GM18498 (cell line): ENCODE data around the gene TP53I11.

ENCODE experiments used
- ATAC-seq: cut with Tn5 transposase; IDR thresholded peaks from one replicate; pipeline ENCODE4 v1.9.1; 2021; ENCODE audit warnings: mild to moderate bottlenecking, moderate library complexity; ENCODE audit not compliant: unreplicated experiment

Gene TP53I11

DNA sequence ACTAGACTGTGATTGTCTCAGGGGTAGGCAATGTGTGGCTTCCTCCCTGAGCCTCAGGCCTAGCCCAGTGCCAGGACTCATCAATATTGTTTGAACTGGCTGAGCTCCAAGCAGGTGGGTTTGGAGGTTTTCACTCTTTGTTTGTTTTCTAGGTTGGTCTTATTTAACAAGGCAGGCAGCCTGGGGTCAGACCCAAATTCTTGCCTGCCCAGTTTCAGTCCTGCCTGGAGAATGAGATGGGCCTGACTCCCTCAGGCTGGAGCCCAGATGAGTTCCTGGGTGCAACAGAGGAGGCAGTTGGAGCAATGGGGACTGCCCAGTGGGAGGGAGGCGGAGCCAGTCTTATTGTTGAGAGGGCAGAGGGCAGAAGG is 28.3 kb upstream of the TP53I11 start:
- ATAC-seq, result no peak

- no peak for ATAC-seq
Observed at GRCh38 chr11:44978274-44978960, 27.7 kb upstream of the TP53I11 start.

DNA sequence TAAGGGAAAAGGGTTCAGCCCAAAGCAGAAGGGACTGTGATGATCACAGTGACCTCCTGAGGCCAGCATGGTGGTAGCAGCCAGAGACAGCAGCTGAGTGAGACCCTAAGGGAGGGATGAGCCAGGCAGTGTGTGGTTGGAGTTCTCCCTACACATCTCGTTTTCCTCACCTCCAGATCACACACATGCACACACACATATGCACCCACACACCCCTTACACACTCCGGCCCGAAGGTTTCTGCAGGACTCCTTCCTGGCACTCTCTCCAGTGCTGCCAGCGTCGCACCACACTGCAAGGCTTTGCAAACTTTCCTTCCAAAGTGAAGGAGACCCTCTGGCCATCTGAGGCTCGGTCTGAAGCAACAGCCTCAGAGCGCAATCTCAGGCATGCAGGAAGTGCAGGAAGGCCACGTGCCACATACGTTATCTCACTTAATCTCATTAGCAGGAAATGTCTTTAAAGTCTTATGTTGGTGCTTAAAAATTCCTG is 26.9 kb upstream of the TP53I11 start:
- ATAC-seq, result no peak

- no peak for ATAC-seq
Observed at GRCh38 chr11:44976576-44976975, 25.9 kb upstream of the TP53I11 start.

- no peak for ATAC-seq
Observed at GRCh38 chr11:44974402-44975000, 23.8 kb upstream of the TP53I11 start.

GRCh38 chr11:44973632-44974401 is 23.1 kb upstream of the TP53I11 start:
- no peak for ATAC-seq

DNA sequence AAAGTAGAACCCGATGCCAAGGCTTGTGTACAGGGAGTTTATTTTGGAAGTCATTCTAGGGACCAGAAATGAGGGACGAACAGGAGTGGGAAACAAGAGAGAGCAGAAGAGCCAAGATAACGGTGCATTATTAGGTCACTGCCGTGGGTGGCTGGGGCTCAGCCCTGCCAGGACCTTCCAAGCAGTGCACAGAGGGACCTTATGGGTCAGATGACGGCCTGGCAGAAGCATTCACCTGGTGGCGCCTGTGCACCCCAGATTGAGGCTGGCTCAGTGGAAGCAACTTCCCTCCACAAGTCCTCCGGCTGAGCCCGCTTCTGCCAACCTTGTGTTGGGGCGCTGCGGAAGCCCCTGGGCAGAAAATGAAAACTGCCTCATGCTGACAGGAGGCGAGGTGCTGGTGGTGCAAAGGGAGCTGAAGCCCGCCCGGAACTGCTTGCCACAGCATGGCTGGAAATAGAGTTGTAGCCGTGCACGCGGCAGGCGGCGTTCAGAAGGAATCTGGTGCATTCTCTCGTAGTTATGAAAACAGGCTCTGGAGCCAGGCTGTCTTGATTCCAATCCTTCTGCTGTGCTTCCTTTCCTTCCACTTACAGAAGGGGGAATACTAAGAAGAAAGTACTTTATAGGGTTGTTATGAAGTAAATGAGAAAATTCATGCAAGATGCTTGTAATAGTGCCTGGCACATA is 22.2 kb upstream of the TP53I11 start:
- no peak for ATAC-seq

DNA sequence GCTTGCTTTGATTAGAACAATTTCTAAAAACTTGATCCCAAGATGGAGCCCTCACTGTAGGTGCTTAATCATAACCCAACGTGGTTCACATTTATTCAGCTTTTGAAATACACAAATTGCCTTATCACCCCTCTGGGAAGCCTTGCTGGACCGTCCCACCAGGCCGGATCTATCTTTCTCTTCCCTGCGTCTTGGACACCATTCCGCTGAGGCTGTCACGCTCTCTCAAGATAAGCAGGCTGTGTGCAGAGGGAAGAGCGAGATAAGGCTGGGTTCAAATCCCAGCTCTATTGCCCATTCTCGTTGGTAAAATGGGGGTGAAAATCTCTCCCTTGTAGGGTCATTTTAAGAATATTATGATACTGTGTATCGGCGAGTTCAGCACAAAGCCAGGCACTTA is 20.5 kb upstream of the TP53I11 start:
- ATAC-seq, result no peak

- no peak for ATAC-seq
Observed at GRCh38 chr11:44970293-44970692, 19.6 kb upstream of the TP53I11 start.

- no peak for ATAC-seq
Observed at GRCh38 chr11:44969651-44970252, 19.1 kb upstream of the TP53I11 start.

DNA sequence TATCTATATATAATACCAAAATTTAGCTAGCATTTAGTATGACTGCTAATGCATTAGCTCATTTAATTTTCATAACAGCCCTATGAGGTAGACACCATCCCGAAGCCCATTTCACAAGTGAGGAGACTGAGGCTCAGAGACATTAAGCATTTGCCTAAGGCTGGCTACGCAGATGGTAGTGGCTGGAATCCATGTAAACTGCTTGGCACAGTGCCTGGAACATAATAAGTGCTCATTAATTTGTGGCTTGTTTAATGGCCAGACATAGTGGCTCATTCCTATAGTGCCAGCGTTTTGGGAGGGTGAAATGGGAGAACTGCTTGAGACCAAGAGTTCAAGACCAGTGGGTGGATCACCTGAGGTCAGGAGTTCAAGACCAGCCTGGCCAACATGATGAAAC is 17.8 kb upstream of the TP53I11 start:
- ATAC-seq, result no peak

DNA sequence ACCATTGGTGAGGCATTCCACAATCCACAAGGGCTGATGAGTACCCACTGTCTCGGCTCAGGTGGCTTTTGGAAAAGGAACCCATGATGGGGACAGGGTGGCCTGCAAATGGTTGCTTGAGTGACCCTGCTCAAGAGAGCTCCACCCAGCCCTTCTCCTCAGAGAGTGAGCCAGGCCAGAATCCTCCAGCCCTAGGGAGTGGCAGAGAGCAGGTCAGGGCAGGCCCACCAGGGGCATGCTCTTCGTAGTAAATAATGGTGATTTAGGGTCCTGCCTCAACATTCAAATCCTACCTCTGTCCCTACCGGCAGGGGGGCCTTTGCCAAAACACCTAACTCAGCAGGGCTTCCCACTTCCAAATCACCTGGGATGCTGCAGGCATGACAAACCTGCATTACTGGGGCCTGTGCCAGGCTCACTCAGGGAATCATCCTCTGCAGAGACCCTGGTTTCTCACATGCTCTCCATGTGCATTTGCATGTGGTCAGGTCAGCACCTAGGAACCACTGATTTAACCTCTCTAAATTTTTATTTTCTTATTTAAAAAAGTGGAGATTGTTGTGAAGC is 17.3 kb upstream of the TP53I11 start:
- no peak for ATAC-seq

- ATAC-seq, result no peak
Observed at GRCh38 chr11:44966694-44967093, 16.0 kb upstream of the TP53I11 start.

GRCh38 chr11:44964526-44965209 is 14.0 kb upstream of the TP53I11 start:
- ATAC-seq, result no peak

- no peak for ATAC-seq
Observed at GRCh38 chr11:44963948-44964347, 13.3 kb upstream of the TP53I11 start.

- no peak for ATAC-seq
Observed at GRCh38 chr11:44963136-44963535, 12.5 kb upstream of the TP53I11 start.

GRCh38 chr11:44962464-44962863 is 11.8 kb upstream of the TP53I11 start:
- no peak for ATAC-seq

DNA sequence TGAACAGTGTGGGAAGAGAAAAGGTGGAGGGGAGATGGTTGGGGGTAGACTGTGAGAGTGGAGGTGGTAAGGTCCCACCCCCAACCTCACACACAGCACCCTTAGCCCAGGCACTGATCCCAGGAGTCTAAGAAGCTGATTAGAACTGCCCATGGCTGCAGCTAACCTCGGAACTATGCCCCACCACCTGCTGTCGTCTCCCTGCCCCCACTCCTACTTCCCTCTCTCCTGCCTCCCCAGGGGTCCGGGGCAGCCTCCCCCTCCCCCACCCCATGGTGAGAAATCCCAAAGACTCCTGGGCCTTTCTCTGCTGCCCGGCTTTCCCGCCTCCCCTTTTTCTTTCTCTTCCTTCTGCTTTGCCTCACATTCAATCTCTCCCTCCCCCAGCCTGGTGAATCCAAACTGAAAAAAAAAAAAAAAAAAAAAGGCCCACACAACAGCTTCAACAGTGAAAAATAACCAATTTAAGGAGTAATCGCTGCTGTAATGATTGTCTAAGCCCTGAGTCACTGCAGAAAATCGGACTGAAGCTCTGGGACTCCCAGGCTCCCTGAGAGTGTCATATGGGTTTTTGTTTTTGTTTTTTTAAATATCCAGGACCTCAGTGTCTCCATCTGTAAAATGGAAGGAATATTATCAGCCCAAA is 9.6 kb upstream of the TP53I11 start:
- ATAC-seq, result no peak

- no peak for ATAC-seq
Observed at GRCh38 chr11:44959064-44959463, 8.4 kb upstream of the TP53I11 start.
